Measurements from ENCODE around the gene GOLGA6L10.

GRCh38 chr15:82314769-82315518 lies 34.3 kb downstream of the GOLGA6L10 start:
- TF ChIP-seq, protein P1, sequence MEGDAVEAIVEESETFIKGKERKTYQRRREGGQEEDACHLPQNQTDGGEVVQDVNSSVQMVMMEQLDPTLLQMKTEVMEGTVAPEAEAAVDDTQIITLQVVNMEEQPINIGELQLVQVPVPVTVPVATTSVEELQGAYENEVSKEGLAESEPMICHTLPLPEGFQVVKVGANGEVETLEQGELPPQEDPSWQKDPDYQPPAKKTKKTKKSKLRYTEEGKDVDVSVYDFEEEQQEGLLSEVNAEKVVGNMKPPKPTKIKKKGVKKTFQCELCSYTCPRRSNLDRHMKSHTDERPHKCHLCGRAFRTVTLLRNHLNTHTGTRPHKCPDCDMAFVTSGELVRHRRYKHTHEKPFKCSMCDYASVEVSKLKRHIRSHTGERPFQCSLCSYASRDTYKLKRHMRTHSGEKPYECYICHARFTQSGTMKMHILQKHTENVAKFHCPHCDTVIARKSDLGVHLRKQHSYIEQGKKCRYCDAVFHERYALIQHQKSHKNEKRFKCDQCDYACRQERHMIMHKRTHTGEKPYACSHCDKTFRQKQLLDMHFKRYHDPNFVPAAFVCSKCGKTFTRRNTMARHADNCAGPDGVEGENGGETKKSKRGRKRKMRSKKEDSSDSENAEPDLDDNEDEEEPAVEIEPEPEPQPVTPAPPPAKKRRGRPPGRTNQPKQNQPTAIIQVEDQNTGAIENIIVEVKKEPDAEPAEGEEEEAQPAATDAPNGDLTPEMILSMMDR (conservative IDR thresholded peaks at IDR 0.05; ENCODE audit: low read depth in 2 of 2), result no peak
- no peak for TF ChIP-seq POLR2AphosphoS5 (IDR thresholded peaks at IDR 0.05; ENCODE audit: low read depth)
- TF ChIP-seq EZH2 (IDR thresholded peaks at IDR 0.05; ENCODE audit: low read depth, unreplicated experiment), result no peak
- no peak for TF ChIP-seq ZNF462 (CRISPR knock-in tag; IDR thresholded peaks at IDR 0.05)
- no peak for TF ChIP-seq JUNB (IDR thresholded peaks at IDR 0.05; ENCODE audit: unreplicated experiment)
- no peak for TF ChIP-seq CREB1 (CRISPR knock-in tag; IDR thresholded peaks at IDR 0.05; ENCODE audit: low read depth)
- TF ChIP-seq, protein P2, sequence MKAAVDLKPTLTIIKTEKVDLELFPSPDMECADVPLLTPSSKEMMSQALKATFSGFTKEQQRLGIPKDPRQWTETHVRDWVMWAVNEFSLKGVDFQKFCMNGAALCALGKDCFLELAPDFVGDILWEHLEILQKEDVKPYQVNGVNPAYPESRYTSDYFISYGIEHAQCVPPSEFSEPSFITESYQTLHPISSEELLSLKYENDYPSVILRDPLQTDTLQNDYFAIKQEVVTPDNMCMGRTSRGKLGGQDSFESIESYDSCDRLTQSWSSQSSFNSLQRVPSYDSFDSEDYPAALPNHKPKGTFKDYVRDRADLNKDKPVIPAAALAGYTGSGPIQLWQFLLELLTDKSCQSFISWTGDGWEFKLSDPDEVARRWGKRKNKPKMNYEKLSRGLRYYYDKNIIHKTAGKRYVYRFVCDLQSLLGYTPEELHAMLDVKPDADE (IDR thresholded peaks at IDR 0.05), result no peak
- TF ChIP-seq, protein P3, sequence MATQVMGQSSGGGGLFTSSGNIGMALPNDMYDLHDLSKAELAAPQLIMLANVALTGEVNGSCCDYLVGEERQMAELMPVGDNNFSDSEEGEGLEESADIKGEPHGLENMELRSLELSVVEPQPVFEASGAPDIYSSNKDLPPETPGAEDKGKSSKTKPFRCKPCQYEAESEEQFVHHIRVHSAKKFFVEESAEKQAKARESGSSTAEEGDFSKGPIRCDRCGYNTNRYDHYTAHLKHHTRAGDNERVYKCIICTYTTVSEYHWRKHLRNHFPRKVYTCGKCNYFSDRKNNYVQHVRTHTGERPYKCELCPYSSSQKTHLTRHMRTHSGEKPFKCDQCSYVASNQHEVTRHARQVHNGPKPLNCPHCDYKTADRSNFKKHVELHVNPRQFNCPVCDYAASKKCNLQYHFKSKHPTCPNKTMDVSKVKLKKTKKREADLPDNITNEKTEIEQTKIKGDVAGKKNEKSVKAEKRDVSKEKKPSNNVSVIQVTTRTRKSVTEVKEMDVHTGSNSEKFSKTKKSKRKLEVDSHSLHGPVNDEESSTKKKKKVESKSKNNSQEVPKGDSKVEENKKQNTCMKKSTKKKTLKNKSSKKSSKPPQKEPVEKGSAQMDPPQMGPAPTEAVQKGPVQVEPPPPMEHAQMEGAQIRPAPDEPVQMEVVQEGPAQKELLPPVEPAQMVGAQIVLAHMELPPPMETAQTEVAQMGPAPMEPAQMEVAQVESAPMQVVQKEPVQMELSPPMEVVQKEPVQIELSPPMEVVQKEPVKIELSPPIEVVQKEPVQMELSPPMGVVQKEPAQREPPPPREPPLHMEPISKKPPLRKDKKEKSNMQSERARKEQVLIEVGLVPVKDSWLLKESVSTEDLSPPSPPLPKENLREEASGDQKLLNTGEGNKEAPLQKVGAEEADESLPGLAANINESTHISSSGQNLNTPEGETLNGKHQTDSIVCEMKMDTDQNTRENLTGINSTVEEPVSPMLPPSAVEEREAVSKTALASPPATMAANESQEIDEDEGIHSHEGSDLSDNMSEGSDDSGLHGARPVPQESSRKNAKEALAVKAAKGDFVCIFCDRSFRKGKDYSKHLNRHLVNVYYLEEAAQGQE (IDR thresholded peaks at IDR 0.05; ENCODE audit: unreplicated experiment), result no peak
- TF ChIP-seq NANOG (IDR thresholded peaks at IDR 0.05; ENCODE audit: borderline replicate concordance), result no peak

Measured in GM23338 (cell line).